Thyroid gland (tissue), 4 donors: ENCODE results near the gene CHRD. TPM values are rescaled to one million over a fixed set of nuclear protein-coding genes. Genes with fewer than 3 reads are reported as not detected.

ENCODE experiments used
- DNase-seq, 2 donors: peaks; one replicate each; pipeline ENCODE4 v3.0.0-alpha.2; 2019
- H3K27ac ChIP-seq, 3 donors: fragments of 200-600 bp; sonication (generic); 1 replicate in 2 of 3; 2 replicates in 1 of 3; pipeline ENCODE4 v1.5.1; 2016 to 2019; ENCODE audit warnings: mild to moderate bottlenecking in 1 of 3, moderate library complexity in 1 of 3
- H3K27me3 ChIP-seq: fragments of 200-600 bp; sonication (generic); one replicate; pipeline ENCODE4 v1.5.1; 2019
- H3K36me3 ChIP-seq, 2 donors: fragments of 200-600 bp; sonication (generic); one replicate each; pipeline ENCODE4 v1.5.1; 2016 to 2019
- H3K4me1 ChIP-seq, 2 donors: fragments of 200-600 bp; sonication (generic); one replicate each; pipeline ENCODE4 v1.5.1; 2017 to 2019
- H3K4me3 ChIP-seq, 3 donors: fragments of 200-600 bp; sonication (generic); replicated peaks in 1 of 3; 1 replicate in 2 of 3; 2 replicates in 1 of 3; pipeline ENCODE4 v1.5.1; 2016; ENCODE audit warnings: mild to moderate bottlenecking in 1 of 3
- H3K9me3 ChIP-seq: fragments of 200-600 bp; sonication (generic); one replicate; pipeline ENCODE4 v1.5.1; 2017
- POLR2A ChIP-seq, 2 donors: fragments of 450-650 bp; IDR thresholded peaks; one replicate each; pipeline ENCODE4 v1.6.1; 2017; ENCODE audit warnings: antibody characterized with exemption in 2 of 2, mild to moderate bottlenecking in 2 of 2, moderate library complexity in 1 of 2
- WGBS, 2 donors: methylation state at CpG; one replicate each; pipeline ENCODE4 v1.1.5; 2017; 5-methylcytosine and 5-hydroxymethylcytosine counted together
- intact Hi-C: fragments of 100-400 bp; cut with DNase I; formaldehyde crosslinking; loops from one replicate; pipeline ENCODE4 v1.15.1; 2023
- total RNA-seq, 4 donors: library from RNA; depleted of rRNA; stranded (reverse); fragments of >200 nt; gene quantifications; one replicate each; pipeline ENCODE4 v1.2.3, GENCODE V29; 2016
- TF ChIP-seq, protein P1 (sequence below), 6 experiments: fragments of 200-600 bp in 3 of 6; fragments of 450-650 bp in 3 of 6; sonication (generic) in 3 of 6; IDR thresholded peaks; one replicate each; pipeline ENCODE4 v1.5.1; 2016 to 2019; ENCODE audit warnings: antibody characterized with exemption in 6 of 6, mild to moderate bottlenecking in 2 of 6, inconsistent platforms in 1 of 6, moderate library complexity in 1 of 6

CHRD gene
- total RNA-seq, 4 donors from 2014 or later: 4.1 to 14.8 (median 8.0) TPM

GRCh38 chr3:184352149-184352785 lies 27.6 kb upstream of the CHRD start:
- H3K36me3 ChIP-seq: no peaks in the 10 kb centered on the region
- no peaks in the 10 kb centered on the region for H3K27me3 ChIP-seq
- WGBS, 2 donors: 86 to 88% methylated on average over 15 of the region's 15 CpGs
- TF ChIP-seq POLR2A (IDR thresholded peaks at IDR 0.05): no peak
- TF ChIP-seq, protein P1, sequence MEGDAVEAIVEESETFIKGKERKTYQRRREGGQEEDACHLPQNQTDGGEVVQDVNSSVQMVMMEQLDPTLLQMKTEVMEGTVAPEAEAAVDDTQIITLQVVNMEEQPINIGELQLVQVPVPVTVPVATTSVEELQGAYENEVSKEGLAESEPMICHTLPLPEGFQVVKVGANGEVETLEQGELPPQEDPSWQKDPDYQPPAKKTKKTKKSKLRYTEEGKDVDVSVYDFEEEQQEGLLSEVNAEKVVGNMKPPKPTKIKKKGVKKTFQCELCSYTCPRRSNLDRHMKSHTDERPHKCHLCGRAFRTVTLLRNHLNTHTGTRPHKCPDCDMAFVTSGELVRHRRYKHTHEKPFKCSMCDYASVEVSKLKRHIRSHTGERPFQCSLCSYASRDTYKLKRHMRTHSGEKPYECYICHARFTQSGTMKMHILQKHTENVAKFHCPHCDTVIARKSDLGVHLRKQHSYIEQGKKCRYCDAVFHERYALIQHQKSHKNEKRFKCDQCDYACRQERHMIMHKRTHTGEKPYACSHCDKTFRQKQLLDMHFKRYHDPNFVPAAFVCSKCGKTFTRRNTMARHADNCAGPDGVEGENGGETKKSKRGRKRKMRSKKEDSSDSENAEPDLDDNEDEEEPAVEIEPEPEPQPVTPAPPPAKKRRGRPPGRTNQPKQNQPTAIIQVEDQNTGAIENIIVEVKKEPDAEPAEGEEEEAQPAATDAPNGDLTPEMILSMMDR (IDR thresholded peaks at IDR 0.05): no peak
- no peaks in the 10 kb centered on the region for H3K4me1 ChIP-seq
- no peaks in the 10 kb centered on the region for H3K9me3 ChIP-seq
- H3K27ac ChIP-seq: no peak overlapping the region
- DNase-seq: no peak
- intact Hi-C loops: no loop called here
- no peak overlapping the region for H3K4me3 ChIP-seq

DNA sequence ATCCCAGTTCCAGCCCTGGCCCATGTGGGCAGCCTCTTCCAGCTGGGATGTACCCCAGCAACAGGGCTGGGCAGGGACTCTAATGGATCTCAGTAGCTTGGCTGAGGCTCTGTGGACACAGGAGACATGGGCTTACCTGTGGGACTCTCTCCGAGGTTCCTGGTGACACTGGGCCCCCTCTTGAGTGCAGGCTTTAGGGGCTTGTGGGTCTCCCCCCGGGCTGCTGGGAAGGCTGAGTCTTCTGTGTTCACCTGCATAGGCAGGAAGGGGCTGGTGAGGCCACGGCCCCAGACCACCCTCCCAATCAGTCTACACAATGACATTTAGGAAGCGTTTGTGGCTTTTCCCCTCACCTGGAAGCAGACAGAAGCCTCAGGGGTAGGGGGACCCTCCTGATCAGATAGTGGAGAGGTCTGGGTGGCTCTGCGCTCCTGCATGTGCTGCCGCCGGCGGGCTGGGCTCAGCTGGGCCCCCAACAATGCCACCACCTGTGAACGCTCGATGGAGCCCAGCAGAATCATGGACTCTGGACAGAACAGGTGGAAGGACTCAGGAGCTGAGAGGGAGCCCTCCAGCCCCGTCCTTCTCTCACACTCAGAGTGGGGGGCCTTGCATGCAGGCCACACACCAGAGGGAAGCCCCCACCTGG lies 26.8 kb upstream of the CHRD start:
- Histone ChIP-seq H3K27ac (no peak overlapping the region), H3K4me1 (no peaks in the 10 kb centered on the region), H3K9me3 (no peaks in the 10 kb centered on the region), H3K36me3 (no peaks in the 10 kb centered on the region), H3K27me3 (no peaks in the 10 kb centered on the region), H3K4me3 (no peak overlapping the region)
- intact Hi-C loops: no loop called here
- 89 to 92% methylated on average over 10 to 11 of the region's 11 CpGs for WGBS, 2 donors
- TF ChIP-seq POLR2A (IDR thresholded peaks at IDR 0.05): no peak
- TF ChIP-seq, protein P1 (IDR thresholded peaks at IDR 0.05): no peak
- no peak for DNase-seq

DNA sequence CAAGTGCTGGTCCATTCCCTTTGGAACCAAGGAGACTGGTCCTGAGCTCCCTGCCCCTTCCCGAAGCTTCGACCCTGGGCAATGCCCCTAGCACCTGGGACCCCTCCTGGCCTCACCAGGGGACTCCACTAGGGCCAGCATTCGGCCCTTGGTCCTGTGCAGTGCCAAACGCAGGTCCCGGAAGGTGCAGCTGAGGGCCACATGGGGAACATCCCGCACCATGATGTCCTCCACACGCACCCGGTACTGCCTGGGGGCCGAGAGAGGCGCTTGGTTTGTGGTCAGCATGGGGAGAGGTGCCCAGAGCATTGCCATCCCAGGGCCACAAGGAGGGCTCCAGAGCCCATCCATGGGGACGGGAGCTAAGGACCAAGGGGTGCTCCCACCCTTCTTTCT lies 26.3 kb upstream of the CHRD start:
- no peaks in the 10 kb centered on the region for H3K9me3 ChIP-seq
- intact Hi-C loops: no loop called here
- no peak overlapping the region for H3K27ac ChIP-seq
- no peaks in the 10 kb centered on the region for H3K36me3 ChIP-seq
- TF ChIP-seq, protein P1 (IDR thresholded peaks at IDR 0.05): no peak
- TF ChIP-seq POLR2A (IDR thresholded peaks at IDR 0.05): no peak
- 93 to 100% methylated on average over 2 to 3 of the region's 11 CpGs for WGBS, 2 donors
- H3K4me3 ChIP-seq: no peak overlapping the region
- DNase-seq: no peak
- no peaks in the 10 kb centered on the region for H3K27me3 ChIP-seq
- no peaks in the 10 kb centered on the region for H3K4me1 ChIP-seq

DNA sequence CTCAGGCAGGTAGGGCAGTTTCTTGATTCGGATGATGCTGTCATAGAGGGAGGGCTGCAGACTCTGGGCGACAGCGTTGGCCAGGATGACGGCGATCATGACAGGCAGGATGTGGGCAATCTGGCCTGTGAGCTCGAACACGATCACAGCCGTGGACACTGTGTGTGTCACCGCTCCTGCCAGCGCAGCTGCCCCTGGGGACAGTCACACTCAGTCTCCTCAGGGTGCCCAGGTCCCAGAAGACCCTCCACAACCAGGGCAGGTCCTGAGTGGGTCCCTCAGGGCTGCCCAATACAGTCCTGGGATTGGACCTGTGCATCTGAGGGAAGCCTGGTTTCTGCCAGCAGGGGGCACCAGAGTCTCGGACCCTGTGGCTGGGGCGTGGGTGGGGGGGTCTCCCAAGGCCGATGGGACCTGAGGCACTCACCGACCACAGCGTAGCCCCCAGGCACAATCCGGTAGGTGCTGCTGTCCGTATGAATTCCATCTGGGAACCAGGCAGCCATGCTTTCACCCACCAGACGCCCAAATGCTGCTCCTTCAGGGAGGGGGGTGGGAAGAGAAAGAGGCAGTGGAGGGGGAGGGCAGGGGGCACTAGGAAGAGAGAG lies 25.6 kb upstream of the CHRD start:
- Histone ChIP-seq H3K9me3 (no peaks in the 10 kb centered on the region), H3K36me3 (no peaks in the 10 kb centered on the region), H3K4me1 (no peaks in the 10 kb centered on the region), H3K4me3 (no peak overlapping the region), H3K27ac (no peak overlapping the region), H3K27me3 (no peaks in the 10 kb centered on the region)
- 40 to 66% methylated on average over 7 to 9 of the region's 18 CpGs for WGBS, 2 donors
- intact Hi-C loops: no loop called here
- TF ChIP-seq, protein P1 (IDR thresholded peaks at IDR 0.05): peak; percentile 18 to 80 (median 40)
- TF ChIP-seq POLR2A (IDR thresholded peaks at IDR 0.05): no peak
- peak; percentile 40 to 46 for DNase-seq

DNA sequence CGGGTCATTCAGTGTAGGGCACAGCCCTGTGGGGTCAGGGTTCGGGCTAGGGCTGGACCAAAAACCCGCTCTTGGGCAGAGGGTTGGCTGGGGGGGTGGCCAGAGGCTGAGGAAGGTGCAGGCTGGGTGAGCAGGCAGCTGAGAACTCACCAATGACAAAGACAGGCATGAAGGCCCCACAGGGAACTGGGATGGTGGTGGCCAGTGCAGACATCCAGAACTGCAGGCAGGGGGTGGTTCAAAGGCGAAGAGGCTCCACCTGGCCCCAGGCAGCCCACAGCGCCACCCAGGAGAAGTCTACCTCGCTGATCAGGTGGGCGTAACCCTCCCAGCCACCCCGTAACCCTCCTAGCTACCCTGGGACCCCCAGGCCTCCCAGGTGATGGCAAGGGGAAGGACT lies 25.1 kb upstream of the CHRD start:
- no peak for TF ChIP-seq POLR2A (IDR thresholded peaks at IDR 0.05)
- TF ChIP-seq, protein P1 (IDR thresholded peaks at IDR 0.05): no peak
- intact Hi-C loops: no loop called here
- H3K36me3 ChIP-seq: no peaks in the 10 kb centered on the region
- DNase-seq: no peak
- no peaks in the 10 kb centered on the region for H3K9me3 ChIP-seq
- H3K4me3 ChIP-seq: no peak overlapping the region
- H3K27ac ChIP-seq: no peak overlapping the region
- no peaks in the 10 kb centered on the region for H3K4me1 ChIP-seq
- H3K27me3 ChIP-seq: no peaks in the 10 kb centered on the region
- WGBS, 2 donors: 85 to 86% methylated on average over 7 to 8 of the region's 8 CpGs
